GM19452 (cell line): ENCODE results near the gene MRM3.
"Not testable (repeated sequence)": the region's sequence is repeated elsewhere in the genome, so short reads cannot be mapped to it uniquely, and the experiment has no call there.

Experiments
- ATAC-seq: cut with Tn5 transposase; IDR thresholded peaks from one replicate; pipeline ENCODE4 v1.9.1; 2021; ENCODE audit not compliant: unreplicated experiment

The MRM3 gene

GRCh38 chr17:814371-814770 is 32.2 kb downstream of the MRM3 start:
- no peak for ATAC-seq

GRCh38 chr17:819251-819650 is 37.1 kb downstream of the MRM3 start:
- ATAC-seq: no peak

GRCh38 chr17:823501-823902 is 41.3 kb downstream of the MRM3 start:
- no peak for ATAC-seq

GRCh38 chr17:824378-824777 is 42.2 kb downstream of the MRM3 start:
- ATAC-seq: no peak

- ATAC-seq: no peak
These were observed 43.1 kb downstream of the MRM3 start for GRCh38 chr17:825216-825615.

- ATAC-seq: no peak
These were observed 44.6 kb downstream of the MRM3 start for GRCh38 chr17:826778-827177.

GRCh38 chr17:828761-829160 is 46.6 kb downstream of the MRM3 start:
- ATAC-seq: no peak

- not testable (repeated sequence) for ATAC-seq
These were observed 47.5 kb downstream of the MRM3 start for GRCh38 chr17:829614-830013.

GRCh38 chr17:830381-830780 is 48.2 kb downstream of the MRM3 start:
- no peak for ATAC-seq

GRCh38 chr17:830950-831349 is 48.8 kb downstream of the MRM3 start:
- ATAC-seq: no peak

GRCh38 chr17:834136-834535 is 52.0 kb downstream of the MRM3 start:
- ATAC-seq: no peak

- ATAC-seq: no peak
These were observed 53.1 kb downstream of the MRM3 start for GRCh38 chr17:835263-835662.

GRCh38 chr17:835721-836120 is 53.6 kb downstream of the MRM3 start:
- ATAC-seq: not testable (repeated sequence)

- no peak for ATAC-seq
These were observed 54.0 kb downstream of the MRM3 start for GRCh38 chr17:836151-836550.

GRCh38 chr17:838486-838885 is 56.3 kb downstream of the MRM3 start:
- no peak for ATAC-seq

- ATAC-seq: no peak
These were observed 59.2 kb downstream of the MRM3 start for GRCh38 chr17:841313-841712.
